ENCODE measurements around the gene WTAP. TPM values are rescaled to one million over a fixed set of nuclear protein-coding genes. Genes with fewer than 3 reads are reported as not detected.
A peak's percentile ranks its signal among the peaks of the same experiment; 100 is the strongest.
"Not testable (repeated sequence)": the region's sequence is repeated elsewhere in the genome, so short reads cannot be mapped to it uniquely, and the experiment has no call there.

Gene WTAP
- total RNA-seq, 1 donor from 2014 or later = 115 TPM

DNA sequence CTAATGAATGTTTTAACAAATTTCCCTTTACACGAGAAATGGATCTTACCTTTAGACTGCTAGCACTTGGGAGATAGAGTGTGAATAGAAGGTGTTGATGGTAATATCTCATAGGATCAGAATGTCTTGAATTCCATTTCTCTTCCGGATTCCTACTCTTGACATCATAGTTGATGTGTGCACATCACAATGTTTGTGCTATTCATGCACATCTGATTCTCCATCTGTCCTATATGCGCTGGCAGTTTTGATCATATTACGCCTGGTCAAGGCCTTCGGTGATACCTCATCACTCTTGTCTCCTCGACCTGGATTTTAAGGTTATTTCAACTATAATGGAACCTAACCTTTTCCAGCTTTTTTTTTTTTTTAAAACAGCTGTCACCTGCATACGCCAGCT lies 17.8 kb downstream of the WTAP start:
- Histone ChIP-seq H3K4me3 (ENCODE audit: low read depth, low read length) (no peak overlapping the region), H3K27me3 (ENCODE audit: control insufficient read depth, insufficient read depth, low read length) (no peaks in the 10 kb centered on the region), H3K36me3 (ENCODE audit: control insufficient read depth, insufficient read depth, low read length) (peaks cover 16% of the 10 kb centered on the region)
- TF ChIP-seq, protein P1, sequence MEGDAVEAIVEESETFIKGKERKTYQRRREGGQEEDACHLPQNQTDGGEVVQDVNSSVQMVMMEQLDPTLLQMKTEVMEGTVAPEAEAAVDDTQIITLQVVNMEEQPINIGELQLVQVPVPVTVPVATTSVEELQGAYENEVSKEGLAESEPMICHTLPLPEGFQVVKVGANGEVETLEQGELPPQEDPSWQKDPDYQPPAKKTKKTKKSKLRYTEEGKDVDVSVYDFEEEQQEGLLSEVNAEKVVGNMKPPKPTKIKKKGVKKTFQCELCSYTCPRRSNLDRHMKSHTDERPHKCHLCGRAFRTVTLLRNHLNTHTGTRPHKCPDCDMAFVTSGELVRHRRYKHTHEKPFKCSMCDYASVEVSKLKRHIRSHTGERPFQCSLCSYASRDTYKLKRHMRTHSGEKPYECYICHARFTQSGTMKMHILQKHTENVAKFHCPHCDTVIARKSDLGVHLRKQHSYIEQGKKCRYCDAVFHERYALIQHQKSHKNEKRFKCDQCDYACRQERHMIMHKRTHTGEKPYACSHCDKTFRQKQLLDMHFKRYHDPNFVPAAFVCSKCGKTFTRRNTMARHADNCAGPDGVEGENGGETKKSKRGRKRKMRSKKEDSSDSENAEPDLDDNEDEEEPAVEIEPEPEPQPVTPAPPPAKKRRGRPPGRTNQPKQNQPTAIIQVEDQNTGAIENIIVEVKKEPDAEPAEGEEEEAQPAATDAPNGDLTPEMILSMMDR (IDR thresholded peaks at IDR 0.05; ENCODE audit: insufficient read depth, low read length, severe bottlenecking) = no peak
- DNase-seq (ENCODE audit: low read depth) (no peak), FAIRE-seq (no peak)

DNA sequence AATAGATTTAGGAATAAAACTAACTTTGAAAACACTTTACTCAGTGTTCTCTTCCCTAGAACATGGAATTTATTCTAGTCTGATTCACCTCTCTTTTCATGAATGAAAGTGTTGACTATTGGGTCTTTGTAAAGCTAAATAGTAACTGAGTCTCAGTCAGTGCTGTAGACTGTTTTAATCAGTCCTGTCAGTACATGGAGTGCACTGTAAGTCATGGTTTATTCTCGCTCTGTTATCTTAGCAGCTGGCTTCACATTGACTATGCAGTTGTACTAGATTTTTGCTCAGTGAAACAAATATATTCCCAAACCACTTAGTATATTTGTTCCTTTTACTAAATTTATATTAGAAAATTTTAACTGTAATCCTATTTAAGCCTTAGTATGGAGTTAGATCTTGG lies 19.5 kb downstream of the WTAP start:
- no peaks in the 10 kb centered on the region for H3K27me3 ChIP-seq (ENCODE audit: control insufficient read depth, insufficient read depth, low read length)
- TF ChIP-seq, protein P1 (IDR thresholded peaks at IDR 0.05; ENCODE audit: insufficient read depth, low read length, severe bottlenecking) = no peak
- no peak for DNase-seq (ENCODE audit: low read depth)
- H3K36me3 ChIP-seq (ENCODE audit: control insufficient read depth, insufficient read depth, low read length) = peaks cover 14% of the 10 kb centered on the region
- FAIRE-seq = no peak
- H3K4me3 ChIP-seq (ENCODE audit: low read depth, low read length) = no peak overlapping the region

DNA sequence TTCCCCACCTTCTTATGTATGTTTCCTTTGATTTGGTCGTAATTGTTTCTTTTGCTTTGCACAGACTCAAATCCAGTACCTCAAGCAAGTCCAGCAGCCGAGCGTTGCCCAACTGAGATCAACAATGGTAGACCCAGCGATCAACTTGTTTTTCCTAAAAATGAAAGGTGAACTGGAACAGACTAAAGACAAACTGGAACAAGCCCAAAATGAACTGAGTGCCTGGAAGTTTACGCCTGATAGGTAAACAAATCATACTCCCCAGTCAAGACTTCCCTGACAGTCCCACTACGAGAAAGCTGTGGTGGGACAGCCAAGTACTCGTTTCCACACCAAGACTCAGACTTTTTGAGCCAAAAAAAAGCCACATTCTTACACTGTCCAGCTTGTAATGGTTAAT lies 20.8 kb downstream of the WTAP start:
- not testable (repeated sequence) for H3K27me3 ChIP-seq (ENCODE audit: control insufficient read depth, insufficient read depth, low read length); H3K4me3 ChIP-seq (ENCODE audit: low read depth, low read length); H3K36me3 ChIP-seq (ENCODE audit: control insufficient read depth, insufficient read depth, low read length); DNase-seq (ENCODE audit: low read depth)
- FAIRE-seq = peak; percentile 100

DNA sequence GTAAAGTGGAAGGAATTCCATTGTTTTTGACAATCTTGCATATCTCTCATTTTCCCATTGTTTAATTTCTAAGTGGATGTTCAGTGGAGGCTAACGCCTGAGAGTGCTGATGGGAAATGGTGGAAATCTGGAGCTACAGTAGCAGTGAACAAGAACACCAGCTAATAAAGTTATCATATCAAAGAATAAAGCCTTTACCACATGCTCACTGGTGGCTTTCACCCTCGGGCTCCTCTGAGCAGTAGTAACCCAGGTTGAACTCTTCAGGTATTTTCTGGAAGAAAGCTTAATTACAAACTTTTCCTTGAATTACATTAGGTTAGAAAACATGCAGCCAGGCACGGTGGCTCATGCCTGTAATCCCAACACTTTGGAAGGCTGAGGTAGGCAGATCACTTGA lies 24.1 kb downstream of the WTAP start:
- no peak overlapping the region for H3K4me3 ChIP-seq (ENCODE audit: low read depth, low read length)
- H3K27me3 ChIP-seq (ENCODE audit: control insufficient read depth, insufficient read depth, low read length) = no peaks in the 10 kb centered on the region
- TF ChIP-seq, protein P1 (IDR thresholded peaks at IDR 0.05; ENCODE audit: insufficient read depth, low read length, severe bottlenecking) = no peak
- FAIRE-seq = no peak
- peaks cover 11% of the 10 kb centered on the region for H3K36me3 ChIP-seq (ENCODE audit: control insufficient read depth, insufficient read depth, low read length)
- DNase-seq (ENCODE audit: low read depth) = no peak

DNA sequence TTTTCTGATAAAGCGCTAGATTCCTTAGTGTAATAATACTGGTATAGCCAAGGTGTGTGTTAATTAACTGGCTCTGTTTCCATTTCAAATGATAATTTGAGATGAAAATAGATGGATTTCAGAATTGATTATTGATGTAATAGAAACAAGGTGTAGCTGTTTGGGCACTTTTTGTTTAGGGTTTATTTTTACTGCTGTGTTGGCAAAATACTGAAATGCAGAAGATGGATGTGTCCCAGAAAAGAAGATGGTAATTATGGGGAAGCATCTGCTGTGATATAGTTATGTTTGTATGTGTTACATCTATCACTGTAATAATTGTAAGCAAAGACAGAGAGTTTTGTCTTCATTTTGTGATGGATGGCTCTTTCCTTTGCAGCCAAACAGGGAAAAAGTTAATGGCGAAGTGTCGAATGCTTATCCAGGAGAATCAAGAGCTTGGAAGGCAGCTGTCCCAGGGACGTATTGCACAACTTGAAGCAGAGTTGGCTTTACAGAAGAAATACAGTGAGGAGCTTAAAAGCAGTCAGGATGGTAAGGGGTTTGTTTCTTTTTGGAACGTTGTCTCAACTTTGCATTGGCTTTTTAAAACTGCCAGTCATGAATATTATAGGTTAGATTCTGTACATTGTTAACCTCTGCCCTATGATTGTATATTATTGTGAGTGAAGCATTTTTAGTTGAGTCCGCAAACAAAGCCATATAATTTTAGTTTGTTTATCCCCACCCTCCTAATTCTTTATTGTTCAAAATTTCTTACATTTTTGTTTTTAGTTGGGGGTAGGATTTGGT lies 26.0 kb downstream of the WTAP start:
- FAIRE-seq = no peak
- Histone ChIP-seq H3K4me3 (ENCODE audit: low read depth, low read length) (no peak overlapping the region), H3K27me3 (ENCODE audit: control insufficient read depth, insufficient read depth, low read length) (no peaks in the 10 kb centered on the region), H3K36me3 (ENCODE audit: control insufficient read depth, insufficient read depth, low read length) (peaks cover 11% of the 10 kb centered on the region)
- DNase-seq (ENCODE audit: low read depth) = no peak
- TF ChIP-seq, protein P1 (IDR thresholded peaks at IDR 0.05; ENCODE audit: insufficient read depth, low read length, severe bottlenecking) = no peak

DNA sequence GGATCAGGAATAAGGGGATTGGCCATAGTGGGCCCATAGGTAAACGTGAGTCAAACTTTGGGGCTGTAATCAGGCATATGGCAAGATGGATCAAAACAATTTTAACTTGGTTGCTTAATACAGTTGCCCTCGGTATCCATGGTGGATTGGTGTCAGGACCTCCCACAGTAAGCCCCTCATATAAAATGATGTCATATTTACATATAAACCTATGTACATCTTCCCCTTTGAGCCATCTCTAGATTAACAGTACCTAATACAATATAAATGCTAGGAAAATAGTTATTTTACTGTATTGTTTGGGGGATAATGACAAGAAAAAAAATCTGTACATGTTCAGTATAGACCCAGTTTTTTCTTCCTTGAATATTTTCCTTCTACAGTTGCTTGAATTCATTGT lies 27.1 kb downstream of the WTAP start:
- FAIRE-seq (no peak), DNase-seq (ENCODE audit: low read depth) (no peak)
- TF ChIP-seq, protein P1 (IDR thresholded peaks at IDR 0.05; ENCODE audit: insufficient read depth, low read length, severe bottlenecking) = no peak
- Histone ChIP-seq H3K4me3 (ENCODE audit: low read depth, low read length) (no peak overlapping the region), H3K36me3 (ENCODE audit: control insufficient read depth, insufficient read depth, low read length) (peaks cover 11% of the 10 kb centered on the region), H3K27me3 (ENCODE audit: control insufficient read depth, insufficient read depth, low read length) (no peaks in the 10 kb centered on the region)

Data from bronchial epithelial cell (primary cell).